Astrocyte (in vitro differentiated cells and primary cell): Measurements from ENCODE around the gene GRID2.

Experiments
- EZH2 ChIP-seq: IDR thresholded peaks from 2 replicates; pipeline ENCODE4 v1.6.1; 2012; ENCODE audit warnings: mild to moderate bottlenecking, low read length, inconsistent platforms; ENCODE audit not compliant: insufficient read depth
- TF ChIP-seq, protein P1 (sequence below): IDR thresholded peaks from 2 replicates; pipeline ENCODE4 v1.5.1; 2011; ENCODE audit warnings: low read depth, mild to moderate bottlenecking, inconsistent platforms, low read length, moderate library complexity; ENCODE audit not compliant: insufficient read depth

- TF ChIP-seq, protein P1, sequence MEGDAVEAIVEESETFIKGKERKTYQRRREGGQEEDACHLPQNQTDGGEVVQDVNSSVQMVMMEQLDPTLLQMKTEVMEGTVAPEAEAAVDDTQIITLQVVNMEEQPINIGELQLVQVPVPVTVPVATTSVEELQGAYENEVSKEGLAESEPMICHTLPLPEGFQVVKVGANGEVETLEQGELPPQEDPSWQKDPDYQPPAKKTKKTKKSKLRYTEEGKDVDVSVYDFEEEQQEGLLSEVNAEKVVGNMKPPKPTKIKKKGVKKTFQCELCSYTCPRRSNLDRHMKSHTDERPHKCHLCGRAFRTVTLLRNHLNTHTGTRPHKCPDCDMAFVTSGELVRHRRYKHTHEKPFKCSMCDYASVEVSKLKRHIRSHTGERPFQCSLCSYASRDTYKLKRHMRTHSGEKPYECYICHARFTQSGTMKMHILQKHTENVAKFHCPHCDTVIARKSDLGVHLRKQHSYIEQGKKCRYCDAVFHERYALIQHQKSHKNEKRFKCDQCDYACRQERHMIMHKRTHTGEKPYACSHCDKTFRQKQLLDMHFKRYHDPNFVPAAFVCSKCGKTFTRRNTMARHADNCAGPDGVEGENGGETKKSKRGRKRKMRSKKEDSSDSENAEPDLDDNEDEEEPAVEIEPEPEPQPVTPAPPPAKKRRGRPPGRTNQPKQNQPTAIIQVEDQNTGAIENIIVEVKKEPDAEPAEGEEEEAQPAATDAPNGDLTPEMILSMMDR: no peak
- TF ChIP-seq EZH2: no peak
Observed at GRCh38 chr4:93659629-93660028, 1355.9 kb downstream of the GRID2 start.
